DOHH2 (cell line): Measurements from ENCODE around the gene SMOC2.

Experiments used
- CTCF ChIP-seq: fragments of 200-600 bp; sonication (generic); IDR thresholded peaks from one replicate; pipeline ENCODE4 v1.5.1; 2014; ENCODE audit warnings: antibody characterized with exemption, mild to moderate bottlenecking, low read depth, low read length; ENCODE audit not compliant: poor library complexity, severe bottlenecking
- EZH2phosphoT487 ChIP-seq: fragments of 200-600 bp; sonication (generic); IDR thresholded peaks from 2 replicates; pipeline ENCODE4 v1.6.1; 2017; ENCODE audit warnings: borderline replicate concordance, mild to moderate bottlenecking, antibody characterized with exemption, low read length, moderate library complexity, mixed read lengths

- TF ChIP-seq CTCF (no peak), EZH2phosphoT487 (no peak)
These were observed 20.3 kb upstream of the SMOC2 start for GRCh38 chr6:168420706-168421105.
